GM18520 (cell line): ENCODE measurements around the gene SLC2A1.
A peak's percentile ranks its signal among the peaks of the same experiment; 100 is the strongest.

Experiments
- ATAC-seq: cut with Tn5 transposase; IDR thresholded peaks from one replicate; pipeline ENCODE4 v1.9.1; 2021; ENCODE audit not compliant: unreplicated experiment

Gene SLC2A1

DNA sequence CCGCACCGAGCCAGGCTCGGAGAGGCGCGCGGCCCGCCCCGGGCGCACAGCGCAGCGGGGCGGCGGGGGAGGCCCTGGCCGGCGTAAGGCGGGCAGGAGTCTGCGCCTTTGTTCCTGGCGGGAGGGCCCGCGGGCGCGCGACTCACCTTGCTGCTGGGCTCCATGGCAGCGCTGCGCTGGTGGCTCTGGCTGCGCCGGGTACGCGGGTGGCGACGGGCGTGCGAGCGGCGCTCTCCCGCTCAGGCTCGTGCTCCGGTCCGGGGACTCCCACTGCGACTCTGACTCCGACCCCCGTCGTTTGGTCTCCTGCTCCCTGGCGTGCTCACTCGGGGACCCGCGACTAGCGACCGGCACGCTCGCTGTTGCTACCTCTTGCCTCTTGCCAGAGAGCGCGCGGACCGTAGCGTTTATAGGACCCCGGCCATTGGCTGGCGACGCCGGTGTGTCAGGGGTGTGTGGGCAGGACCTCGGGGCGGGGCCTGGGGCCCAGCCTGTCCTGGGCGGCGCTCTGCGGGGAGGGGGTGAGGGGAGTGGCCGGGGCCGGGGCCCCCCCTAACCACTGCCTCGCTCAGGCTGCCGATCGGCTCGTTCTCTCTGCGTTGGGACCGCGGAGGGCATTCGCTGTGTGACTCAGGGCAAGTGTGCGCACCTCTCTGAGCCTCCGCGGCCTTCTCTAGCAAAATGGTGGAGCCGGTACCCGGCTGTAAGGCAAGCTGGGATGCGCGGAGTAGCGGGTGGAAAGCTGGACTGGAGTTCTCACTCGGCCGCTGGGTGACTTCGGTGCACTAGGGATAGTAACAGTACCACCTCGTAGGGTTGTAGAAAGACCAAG lies at the start of gene SLC2A1:
SLC2A1 (minus strand) TSS at position 381 of the 832 bp plus-strand sequence; CDS start at position 164, 217 bp downstream.
- ATAC-seq, result peak; percentile 67

DNA sequence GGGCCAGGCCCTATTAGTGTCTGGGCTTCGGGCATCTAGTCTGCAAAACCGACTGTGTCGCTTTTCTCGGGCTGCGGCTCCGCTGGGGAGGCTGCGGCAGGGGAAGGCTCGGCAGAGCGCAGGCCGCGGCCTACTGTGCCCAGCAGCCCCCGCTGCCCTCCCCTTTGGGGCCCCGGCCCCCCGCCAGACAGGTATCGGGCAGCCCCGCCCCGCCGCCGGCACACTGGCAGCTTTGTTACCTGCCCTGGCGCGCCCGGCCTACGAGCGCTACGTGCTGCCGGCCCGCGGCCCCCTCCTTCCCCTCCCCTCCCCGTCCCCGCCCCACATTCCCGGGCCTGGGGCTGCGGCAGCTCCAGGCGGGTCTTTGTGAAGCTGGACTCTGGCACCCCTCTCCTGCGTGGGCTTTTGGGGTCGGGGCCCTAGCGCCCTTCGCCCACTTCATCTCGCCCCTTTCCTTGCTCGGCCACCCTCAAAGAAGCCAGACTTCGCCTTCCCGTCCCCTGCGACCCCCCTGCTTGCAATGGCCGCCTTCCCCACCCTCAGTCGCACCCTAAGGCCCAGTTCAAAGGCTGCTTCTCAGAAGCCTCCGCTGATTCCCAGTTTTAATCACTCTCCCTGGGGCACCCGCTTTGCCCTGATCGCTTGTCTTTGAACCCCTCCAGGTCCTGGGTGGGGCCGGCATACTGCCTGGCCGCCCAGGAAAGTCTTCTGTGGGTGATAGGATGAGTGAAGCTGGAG lies 48.9 kb upstream of the SLC2A1 start:
- ATAC-seq, result no peak

DNA sequence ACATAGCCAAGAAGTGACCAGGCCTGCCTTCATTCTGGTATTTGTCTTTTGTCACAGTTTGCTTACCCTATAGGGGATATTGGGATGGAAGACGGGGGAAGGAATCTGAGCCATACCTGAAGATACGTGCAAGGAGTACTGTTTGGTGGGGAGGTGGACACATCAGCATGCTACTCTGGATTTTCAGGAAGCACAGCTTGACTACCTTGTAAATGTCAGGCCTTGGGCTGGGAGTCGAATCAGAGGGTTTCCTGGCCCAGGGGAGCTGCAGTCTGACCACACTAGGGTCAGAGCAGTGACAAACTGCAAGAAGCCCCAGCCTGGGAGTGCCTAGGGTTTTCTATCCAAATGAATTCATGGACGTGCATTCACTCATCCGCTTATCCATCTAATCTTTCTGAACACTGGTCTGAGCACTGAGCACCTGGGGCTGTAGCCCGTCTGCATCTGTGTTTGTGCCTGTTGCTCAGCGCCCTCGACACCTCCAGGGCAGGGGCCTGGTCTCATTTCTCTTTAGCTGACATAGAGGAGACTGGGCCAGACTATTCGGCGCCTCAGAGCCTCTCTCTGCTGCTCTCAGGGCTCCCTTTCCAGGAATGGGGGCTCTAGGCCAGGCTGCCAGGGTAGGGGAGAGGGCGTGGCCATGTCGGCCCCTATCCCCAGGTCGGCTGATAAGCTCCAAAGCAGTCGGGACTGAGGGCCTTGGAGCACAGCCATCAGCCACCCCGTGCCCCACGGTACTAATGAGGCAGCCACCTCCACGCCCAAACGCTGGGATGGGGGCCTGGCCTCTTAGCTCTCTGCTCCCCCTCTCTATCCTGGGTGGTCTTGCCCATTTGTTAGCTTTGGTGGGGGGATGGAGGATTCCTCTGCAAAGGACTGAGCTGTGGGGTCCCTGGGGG lies 47.0 kb upstream of the SLC2A1 start:
- ATAC-seq, result no peak

DNA sequence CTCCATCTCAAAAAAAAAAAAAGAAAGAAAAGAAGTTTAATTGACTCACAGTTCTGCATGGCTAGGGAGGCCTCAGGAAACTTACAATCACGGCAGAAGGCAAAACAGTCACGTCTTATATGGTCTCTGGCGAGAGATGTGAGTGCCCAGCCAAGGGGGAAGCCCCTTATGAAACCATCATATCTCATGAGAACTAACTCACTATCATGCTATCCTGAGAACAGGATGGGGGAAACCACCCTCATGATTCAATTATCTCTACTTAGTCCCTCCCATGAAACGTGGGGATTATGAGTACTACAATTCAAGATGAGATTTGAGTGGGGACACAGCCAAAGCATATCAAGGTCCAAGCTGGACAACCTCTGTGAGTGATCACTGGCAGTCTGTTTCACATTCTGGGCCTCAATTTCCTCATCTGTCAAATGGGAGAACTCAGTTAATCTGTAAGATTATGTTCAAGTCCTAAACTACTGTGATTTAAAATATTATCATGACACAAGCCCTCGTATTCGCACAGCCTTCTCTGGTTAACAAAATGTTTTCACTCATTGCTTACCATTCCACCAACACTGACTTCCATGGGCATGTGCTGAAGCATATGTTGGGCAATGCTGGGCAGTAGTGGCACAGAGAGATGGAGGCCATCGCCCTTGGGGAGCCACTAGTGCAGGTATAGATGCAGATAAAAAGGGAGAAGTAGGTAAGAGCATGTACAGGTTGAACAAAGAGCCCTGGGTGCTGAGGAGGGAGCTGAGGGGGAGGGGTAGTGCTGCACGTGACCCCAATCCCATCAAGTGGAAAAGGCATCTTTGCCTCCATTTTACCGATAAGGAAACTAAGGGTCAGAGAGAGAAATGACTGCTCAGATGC lies 46.2 kb upstream of the SLC2A1 start:
- ATAC-seq, result no peak

DNA sequence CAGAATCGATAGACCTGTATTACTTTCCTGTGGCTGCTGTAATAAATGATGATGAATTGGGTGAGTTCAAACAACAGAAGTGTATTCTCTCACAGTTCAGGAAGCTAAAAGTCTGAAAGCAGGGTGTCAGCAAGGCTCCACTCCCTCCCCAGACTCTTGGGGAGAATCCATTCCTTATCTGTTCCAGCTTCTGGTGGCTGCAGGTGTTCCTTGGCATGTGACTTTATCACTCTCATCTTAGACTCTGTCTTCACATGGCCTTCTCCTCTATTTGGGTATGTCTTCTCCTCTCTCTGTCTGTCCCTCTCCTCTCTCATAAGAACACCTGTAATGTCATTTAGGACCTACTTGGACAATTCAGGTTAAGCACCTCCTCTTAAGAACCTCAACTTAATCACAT lies 44.1 kb upstream of the SLC2A1 start:
- no peak for ATAC-seq

DNA sequence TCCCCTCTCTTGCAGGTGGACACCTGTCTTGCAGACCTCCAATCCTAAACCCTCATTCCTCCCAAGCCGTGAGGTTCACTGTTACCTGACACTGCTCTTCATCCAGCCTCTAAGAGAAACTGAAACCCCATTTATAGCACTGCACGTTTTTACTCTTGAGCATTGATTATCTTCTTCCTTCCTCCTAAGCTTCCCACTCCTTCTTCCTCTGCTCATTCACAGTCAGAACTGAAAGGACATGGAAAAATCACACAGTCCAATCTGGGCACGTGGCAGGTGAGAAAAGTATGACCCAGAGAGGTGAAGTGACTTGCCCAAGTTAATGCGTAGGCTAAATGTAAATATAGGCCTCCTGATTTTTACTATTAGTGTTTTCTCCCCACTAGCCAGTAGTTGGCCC lies 43.4 kb upstream of the SLC2A1 start:
- no peak for ATAC-seq

DNA sequence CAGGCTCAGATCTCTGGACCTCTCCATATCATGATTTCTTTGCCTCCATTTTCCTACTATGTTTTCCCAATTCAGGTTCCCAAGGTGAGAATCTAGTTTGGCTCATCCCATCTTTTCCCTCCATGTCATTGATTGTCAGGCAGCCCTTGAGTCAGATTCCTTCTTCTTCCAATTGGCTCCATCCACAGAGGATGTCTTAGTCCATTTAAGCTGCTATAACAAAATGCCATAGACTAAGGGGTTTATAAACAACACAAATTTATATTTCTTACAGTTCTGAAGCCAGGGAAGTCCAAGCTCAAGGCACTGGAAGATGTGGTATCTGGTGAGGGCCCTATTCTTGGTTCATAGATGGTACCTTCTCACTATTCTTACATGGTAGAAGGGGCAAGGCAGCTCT lies 42.8 kb upstream of the SLC2A1 start:
- no peak for ATAC-seq

DNA sequence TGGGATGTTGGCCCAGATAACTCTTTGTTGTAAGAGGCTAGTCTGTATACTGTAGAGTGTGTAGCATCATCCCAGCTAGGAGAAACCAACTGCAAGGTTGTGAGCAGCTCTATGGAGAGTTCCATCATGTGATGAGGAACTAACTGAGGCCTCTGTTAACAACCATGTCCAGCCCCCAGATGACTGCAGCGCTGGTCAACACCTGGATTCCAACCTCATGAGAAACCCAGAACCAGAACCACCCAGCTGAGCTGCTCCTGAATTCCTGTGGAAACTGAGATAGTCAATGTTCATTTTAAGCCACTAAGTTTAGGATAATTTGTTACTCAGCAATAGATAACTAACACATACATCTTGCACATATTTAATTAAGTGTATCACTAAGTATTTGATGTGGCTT lies 41.6 kb upstream of the SLC2A1 start:
- no peak for ATAC-seq

DNA sequence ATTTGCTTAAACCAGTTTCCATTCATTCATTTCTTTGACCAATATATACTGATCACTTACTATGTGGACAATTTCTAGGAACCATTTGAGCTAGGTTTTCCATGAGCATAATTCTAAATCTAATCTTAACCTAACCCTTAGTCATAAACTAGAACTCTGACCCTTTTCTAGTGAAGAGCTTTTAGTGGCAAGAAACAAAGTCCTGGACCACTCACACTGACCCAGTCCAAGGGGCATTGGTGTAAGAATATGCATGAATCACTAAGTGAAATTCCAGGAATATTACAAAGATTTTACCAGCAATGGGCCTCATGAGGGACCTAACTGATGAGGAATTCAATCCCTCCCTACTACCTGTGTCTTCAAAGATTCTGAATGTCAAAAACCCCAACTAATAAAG lies 40.6 kb upstream of the SLC2A1 start:
- no peak for ATAC-seq

DNA sequence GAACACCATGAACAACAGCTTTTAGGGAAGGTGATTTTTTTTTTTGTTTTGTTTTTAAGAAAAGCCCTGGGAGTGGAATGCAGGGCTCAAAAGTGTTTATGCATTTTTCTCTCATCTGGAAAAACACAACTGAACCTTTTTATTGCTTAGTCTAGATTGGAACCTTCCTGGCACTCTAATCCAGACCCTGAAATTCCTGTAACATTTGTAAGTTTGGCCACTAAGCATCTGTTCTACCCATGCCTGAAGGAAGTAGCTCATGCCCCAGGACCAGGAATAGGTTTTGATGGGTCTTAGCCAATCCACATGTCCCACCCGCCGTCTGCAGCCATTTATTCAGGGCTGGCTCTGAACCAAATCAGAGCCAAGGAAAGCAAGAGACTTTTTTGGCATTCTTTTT lies 39.7 kb upstream of the SLC2A1 start:
- ATAC-seq, result no peak

DNA sequence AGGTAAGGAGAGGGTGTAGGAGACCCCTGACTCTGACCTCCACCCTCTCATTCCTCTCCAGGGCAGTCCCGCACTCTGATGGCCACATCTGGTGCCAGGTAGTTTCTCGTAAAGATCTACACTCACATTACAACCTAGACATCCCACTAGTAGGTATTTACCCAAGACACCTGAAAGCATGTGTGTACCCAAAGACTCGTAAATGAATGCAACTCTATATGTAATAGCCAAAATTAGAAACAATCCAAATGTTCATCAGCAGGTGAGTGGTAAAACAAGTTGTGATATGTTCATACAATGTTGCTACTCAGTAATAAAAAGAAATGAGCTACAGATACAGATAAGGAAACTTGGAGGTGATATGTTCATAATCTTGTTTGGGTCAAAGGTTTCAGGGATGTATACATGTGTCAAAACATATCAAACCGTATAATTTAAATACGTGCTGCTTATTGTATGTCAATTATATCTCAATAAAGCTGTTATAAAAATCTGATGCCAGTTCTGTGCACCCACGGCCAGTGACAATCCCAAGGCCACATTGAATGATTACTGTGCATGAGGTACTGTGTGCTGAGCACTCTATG lies 37.8 kb upstream of the SLC2A1 start:
- ATAC-seq, result no peak

DNA sequence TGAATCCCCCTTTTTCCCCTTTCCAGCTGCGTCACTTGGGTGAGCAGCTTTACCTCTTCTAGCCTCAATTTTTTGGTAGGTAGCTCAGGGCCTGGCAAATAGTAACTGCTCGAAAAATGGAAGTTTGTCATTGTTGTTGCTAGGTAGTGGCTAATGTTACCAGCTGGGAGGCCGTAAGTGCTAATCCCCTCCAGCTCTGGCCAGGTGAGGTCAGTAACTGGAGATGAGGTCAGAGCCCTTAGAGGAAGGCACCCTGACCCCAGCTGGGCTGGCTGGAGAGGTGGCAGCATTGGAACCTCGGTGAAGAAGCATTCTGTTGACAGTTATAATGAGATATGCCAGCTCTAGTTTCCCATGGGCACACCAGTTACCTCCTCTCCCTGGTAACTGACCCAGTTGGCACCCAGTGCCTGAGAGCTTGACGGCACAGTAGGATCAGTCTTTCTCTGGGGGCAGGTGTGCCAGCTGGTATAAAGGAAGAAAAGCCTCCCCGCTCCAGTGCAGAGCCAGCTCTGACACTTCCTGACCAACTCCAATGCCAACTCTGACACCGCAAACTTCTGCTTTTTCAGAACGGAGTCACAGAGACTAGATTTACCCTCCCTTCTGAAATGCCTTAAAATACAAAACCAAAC lies 35.0 kb upstream of the SLC2A1 start:
- ATAC-seq, result no peak

DNA sequence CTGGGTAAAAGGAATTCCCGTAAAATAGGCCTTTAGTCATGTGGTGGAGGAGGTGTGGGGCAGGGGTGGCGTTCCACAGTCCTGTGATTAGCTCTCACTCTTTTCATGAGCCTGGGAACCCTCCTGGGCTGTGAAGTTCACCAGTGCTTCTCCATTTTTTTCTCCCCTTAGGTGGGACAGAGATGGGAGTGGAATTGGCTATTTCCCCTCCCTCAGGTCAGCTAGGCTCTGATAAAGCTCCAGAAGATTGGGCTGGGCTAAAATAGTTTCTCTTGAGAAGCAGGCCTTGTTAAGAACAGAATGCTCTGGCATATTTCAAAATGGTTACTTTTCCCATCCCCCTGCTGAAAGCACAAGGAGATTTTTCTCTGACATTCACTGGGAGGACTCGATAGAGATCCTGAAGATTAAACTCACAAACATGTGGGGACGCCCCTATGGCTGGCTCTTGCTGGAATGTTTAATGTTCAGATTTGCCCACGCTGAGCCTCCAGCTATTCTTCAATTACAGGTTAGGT lies 33.4 kb upstream of the SLC2A1 start:
- ATAC-seq, result no peak

DNA sequence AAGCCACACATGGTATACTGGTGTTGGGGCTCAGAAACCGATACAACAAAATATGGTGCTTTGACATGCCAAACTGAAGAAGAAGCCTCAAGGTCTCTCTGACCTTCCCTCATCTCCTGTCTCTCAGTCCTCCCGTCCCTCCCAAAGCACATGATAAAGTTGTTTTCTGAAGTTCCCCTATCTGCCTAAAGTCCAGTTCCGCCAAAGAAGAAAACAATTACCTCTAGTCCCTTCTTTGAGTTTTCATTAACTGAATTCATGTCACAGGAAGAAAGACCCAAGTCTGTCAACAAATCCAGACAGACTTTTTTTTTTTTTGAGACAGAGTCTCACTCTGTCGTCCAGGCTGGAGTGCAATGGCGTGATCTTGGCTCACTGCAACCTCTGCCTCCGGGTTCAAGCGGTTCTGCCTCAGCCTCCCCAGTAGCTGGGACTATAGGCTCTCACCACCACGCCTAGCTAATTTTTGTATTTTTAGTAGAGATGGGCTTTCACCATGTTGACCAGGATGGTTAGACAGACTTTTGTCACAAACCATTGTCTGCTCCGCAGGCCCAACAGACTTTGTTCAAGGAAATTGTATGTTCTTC lies 32.2 kb upstream of the SLC2A1 start:
- no peak for ATAC-seq

DNA sequence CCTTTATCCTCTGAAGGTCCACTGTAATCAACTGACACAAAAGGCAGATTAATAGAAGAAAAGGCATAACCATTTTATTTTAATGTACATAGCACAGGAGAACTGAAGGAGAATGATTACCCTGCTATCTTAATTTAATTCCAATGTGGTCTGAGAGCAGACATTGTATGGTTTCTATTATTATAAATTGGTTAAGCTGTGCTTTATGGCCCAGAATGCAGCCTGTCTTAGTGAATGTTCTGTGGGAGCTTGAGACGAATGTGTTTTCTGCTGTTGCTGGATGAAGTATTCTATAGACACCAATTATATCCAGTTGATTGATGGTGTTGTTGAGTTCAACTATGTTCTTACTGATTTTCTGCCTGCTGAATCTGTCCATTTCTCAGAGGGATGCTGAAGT lies 25.0 kb upstream of the SLC2A1 start:
- ATAC-seq, result no peak

DNA sequence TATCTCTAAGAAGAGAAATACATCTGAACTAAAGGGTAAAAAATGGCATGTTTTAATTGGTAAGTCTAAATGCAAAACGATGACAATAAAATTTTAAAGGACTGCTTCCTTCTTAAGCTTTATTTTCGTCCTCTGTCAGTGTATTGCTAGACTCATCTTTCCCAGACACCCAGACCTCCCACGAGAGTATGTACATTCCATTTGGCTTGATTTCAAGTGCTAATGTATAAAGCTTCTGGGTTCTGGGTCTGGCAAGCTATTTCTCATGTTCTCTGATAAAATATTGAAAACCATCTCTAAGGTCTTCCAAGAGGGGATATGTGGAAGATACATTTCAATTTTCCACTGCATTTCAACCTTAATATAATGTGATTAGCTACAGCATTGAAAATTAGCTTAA lies 24.6 kb upstream of the SLC2A1 start:
- ATAC-seq, result no peak

DNA sequence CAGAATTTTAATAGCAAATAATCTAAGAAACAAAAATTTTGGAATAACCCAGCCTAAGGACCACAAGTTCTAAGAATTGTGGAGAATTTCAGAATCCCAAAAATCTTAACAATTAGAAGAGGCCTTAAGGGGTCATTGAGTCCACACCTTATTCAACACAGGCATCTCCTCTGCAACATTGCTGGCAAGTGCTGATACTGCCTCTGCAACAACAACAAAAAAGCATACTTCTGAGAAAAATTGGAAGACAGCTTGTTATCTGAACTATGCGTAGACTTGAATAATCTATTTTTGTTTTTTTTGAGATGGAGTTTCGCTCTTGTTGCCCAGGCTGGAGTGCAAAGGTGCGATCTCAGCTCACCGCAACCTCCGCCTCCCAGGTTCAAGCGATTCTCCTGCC lies 24.0 kb upstream of the SLC2A1 start:
- no peak for ATAC-seq

DNA sequence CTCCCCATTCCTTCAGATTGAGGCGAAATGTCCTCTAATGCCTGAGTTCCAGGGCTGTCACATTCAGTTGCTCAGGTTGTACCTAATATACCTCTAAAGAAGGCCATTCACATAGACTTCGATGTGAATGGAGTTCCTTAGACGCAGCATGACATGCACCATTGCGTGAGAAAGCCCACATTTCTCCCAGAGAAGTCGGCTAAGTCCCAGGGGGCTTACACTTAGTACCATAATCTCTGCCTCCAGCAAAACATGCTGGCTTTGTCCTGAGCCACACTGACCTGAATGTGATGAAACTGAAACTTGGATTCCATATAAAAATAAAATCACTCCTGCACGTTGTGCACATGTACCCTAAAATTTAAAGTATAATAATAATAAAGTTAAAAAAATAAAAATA lies 23.2 kb upstream of the SLC2A1 start:
- ATAC-seq, result no peak

DNA sequence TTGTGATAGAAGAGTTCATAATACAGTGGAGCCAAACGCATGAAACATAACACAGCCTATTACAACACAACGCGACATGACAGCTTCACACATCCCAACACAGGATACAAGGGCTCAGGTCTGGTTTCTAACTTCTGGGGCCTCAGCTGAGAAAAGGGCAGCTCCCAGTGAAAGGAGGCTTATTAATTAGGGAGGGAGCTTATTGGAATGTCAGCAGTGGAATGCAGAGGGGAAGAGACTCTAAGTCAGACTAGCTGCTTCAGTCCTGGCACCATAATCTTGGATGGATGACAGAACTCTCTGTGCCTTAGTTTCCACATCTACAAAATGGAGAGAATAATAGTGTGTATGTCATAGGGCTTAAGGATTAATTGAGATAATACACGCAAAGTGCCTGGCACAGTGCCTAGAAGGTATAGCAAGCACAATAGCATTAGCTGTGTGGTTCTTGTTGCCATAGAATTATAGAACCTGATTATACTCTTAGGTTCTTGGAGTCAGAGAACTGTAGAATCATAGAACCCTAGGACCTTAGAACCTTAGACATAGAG lies 22.7 kb upstream of the SLC2A1 start:
- no peak for ATAC-seq
